ENCODE data around the gene C1orf74.

The C1orf74 gene

GRCh38 chr1:209741889-209742288 is 42.5 kb downstream of the C1orf74 start:
- DNase-seq: no peak

- no peak for DNase-seq
These were observed 43.2 kb downstream of the C1orf74 start for GRCh38 chr1:209741193-209741592.

GRCh38 chr1:209738270-209738669 is 46.1 kb downstream of the C1orf74 start:
- DNase-seq: no peak

GRCh38 chr1:209737118-209737505 is 47.2 kb downstream of the C1orf74 start:
- no peak for DNase-seq

GRCh38 chr1:209736490-209737117 is 47.8 kb downstream of the C1orf74 start:
- no peak for DNase-seq

- DNase-seq: no peak
These were observed 50.8 kb downstream of the C1orf74 start for GRCh38 chr1:209733409-209734192.

GRCh38 chr1:209732725-209733124 is 51.6 kb downstream of the C1orf74 start:
- no peak for DNase-seq

GRCh38 chr1:209729436-209729835 is 54.9 kb downstream of the C1orf74 start:
- DNase-seq: no peak
